Adipocyte (in vitro differentiated cells): Measurements from ENCODE around the gene CD55.

ENCODE experiments used
- DNase-seq: peaks from one replicate; pipeline ENCODE4 v3.0.0-alpha.2; 2015; ENCODE audit warnings: low read depth
- H3K27me3 ChIP-seq: replicated peaks from 2 replicates; pipeline ENCODE4 v1.7.0; 2013; ENCODE audit warnings: mild to moderate bottlenecking, low read length, moderate library complexity; ENCODE audit not compliant: control insufficient read depth, insufficient read depth
- H3K36me3 ChIP-seq: 2 replicates; pipeline ENCODE4 v1.7.0; 2013; ENCODE audit warnings: low read length, mild to moderate bottlenecking, moderate library complexity; ENCODE audit not compliant: control insufficient read depth, insufficient read depth, severe bottlenecking
- H3K4me1 ChIP-seq: 2 replicates; pipeline ENCODE4 v1.7.0; 2013; ENCODE audit warnings: mild to moderate bottlenecking, low read length, moderate library complexity; ENCODE audit not compliant: control insufficient read depth, insufficient read depth
- H3K4me3 ChIP-seq: 2 replicates; pipeline ENCODE4 v1.7.0; 2013; ENCODE audit warnings: mild to moderate bottlenecking, low read length, moderate library complexity
- H3K9ac ChIP-seq: 2 replicates; pipeline ENCODE4 v1.7.0; 2013; ENCODE audit warnings: mild to moderate bottlenecking, low read length, moderate library complexity
- H3K9me3 ChIP-seq: 2 replicates; pipeline ENCODE4 v1.7.0; 2013; ENCODE audit warnings: mild to moderate bottlenecking, low read length, moderate library complexity; ENCODE audit not compliant: control insufficient read depth

The CD55 gene, protein sequence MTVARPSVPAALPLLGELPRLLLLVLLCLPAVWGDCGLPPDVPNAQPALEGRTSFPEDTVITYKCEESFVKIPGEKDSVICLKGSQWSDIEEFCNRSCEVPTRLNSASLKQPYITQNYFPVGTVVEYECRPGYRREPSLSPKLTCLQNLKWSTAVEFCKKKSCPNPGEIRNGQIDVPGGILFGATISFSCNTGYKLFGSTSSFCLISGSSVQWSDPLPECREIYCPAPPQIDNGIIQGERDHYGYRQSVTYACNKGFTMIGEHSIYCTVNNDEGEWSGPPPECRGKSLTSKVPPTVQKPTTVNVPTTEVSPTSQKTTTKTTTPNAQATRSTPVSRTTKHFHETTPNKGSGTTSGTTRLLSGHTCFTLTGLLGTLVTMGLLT

GRCh38 chr1:207321079-207321789 lies at the start of gene CD55:
Gene CD55, plus strand, starts transcription at chr1:207321678. Its CDS starts 88 bp downstream, at chr1:207321766.
- DNase-seq, result peak; percentile 94
- peak within 1 kb of the TSS; percentile 96 for H3K9ac ChIP-seq
- H3K36me3 ChIP-seq, result peaks cover 23% of the 10 kb centered on the region
- peaks cover 14% of the 10 kb centered on the region for H3K4me1 ChIP-seq
- H3K9me3 ChIP-seq, result no peaks in the 10 kb centered on the region
- no peaks in the 10 kb centered on the region for H3K27me3 ChIP-seq
- peak within 1 kb of the TSS; percentile 99 for H3K4me3 ChIP-seq

DNA sequence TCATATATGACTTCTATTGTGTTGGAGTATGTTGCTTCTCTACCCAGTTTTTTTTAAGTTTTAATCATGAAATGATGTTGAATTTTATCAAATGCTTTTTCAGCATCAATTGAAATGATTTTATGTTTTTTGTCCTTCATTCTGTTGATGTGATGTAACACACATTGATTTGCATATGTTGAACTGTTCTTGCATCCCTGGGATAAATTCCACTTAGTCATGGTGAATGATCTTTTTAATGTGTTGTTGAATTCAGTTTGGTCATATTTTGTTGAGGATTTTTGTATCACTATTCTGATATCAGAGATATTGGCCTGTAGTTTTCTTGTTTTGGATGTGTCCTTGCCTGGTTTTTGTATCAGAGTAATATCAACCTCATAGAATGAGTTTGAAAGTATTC lies 46.6 kb upstream of the CD55 start:
- no peak for DNase-seq
- Histone ChIP-seq H3K27me3 (no peaks in the 10 kb centered on the region), H3K9ac (no peak overlapping the region), H3K9me3 (peaks cover 10% of the 10 kb centered on the region), H3K4me3 (no peak overlapping the region), H3K4me1 (no peaks in the 10 kb centered on the region), H3K36me3 (no peaks in the 10 kb centered on the region)

- Histone ChIP-seq H3K9me3 (peaks cover 10% of the 10 kb centered on the region), H3K9ac (no peak overlapping the region), H3K4me3 (no peak overlapping the region), H3K27me3 (no peaks in the 10 kb centered on the region), H3K4me1 (no peaks in the 10 kb centered on the region), H3K36me3 (no peaks in the 10 kb centered on the region)
- no peak for DNase-seq
Measured at GRCh38 chr1:207276465-207276864, 45.0 kb upstream of the CD55 start.

DNA sequence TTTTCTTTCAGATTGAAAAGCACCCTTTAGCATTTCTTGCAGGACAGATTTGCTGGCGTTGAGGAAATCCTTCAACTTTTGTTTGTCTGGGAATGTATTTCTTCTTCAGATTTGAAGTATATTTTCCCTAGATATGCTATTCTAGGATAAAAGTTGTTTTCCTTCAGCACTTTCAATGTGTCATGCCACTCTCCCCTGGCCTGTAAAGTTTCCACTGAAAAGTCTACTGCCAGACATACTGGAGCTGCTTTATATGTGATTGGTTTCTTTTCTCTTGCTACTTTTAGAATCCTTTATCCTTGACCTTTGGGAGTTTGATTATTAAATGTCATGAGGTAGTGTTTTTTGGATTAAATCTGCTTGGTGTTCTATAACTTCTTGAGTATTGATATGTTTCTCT lies 44.2 kb upstream of the CD55 start:
- no peak overlapping the region for H3K4me3 ChIP-seq
- no peaks in the 10 kb centered on the region for H3K27me3 ChIP-seq
- DNase-seq, result no peak
- H3K36me3 ChIP-seq, result no peaks in the 10 kb centered on the region
- H3K9ac ChIP-seq, result no peak overlapping the region
- H3K9me3 ChIP-seq, result peaks cover 8% of the 10 kb centered on the region
- H3K4me1 ChIP-seq, result no peaks in the 10 kb centered on the region

DNA sequence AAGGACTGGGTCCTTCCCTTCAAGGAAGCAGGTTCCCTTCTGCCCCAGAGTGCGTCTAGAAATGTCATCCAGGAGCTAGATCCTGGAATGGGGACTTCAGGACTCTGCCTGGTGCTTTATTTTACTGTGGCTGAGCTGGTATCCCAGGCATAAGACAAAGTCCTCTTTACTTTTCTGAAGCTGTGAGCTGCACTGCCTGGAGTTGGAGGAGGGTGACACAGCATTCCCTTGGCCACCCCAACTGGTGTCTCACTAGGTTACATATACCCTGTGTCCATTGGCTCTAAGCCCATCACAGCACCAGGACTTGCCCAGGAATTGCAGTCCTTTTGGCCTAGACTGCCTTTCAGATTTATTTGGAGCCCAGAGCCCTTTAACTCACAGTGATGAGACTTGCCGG lies 41.8 kb upstream of the CD55 start:
- H3K27me3 ChIP-seq, result no peaks in the 10 kb centered on the region
- no peaks in the 10 kb centered on the region for H3K9me3 ChIP-seq
- H3K36me3 ChIP-seq, result no peaks in the 10 kb centered on the region
- no peak overlapping the region for H3K9ac ChIP-seq
- DNase-seq, result no peak
- H3K4me1 ChIP-seq, result no peaks in the 10 kb centered on the region
- no peak overlapping the region for H3K4me3 ChIP-seq

DNA sequence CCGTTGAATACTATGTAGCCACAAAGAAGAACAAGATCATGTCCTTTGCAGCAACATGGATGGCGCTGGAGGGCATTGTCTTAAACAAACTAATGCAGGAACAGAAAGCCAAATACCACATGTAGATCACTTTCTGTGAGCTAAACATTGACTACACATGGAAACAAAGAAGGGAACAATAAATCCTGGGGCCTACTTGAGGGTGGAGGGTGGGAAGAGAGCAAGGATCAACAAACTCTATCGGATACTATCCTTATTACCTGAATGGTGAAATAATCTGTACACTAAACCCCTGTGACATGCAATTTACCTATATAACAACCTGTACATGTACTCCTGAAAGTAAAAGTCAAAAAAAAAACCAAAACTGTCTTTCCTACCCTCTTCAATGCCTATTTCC lies 40.8 kb upstream of the CD55 start:
- Histone ChIP-seq H3K4me1 (no peaks in the 10 kb centered on the region), H3K9me3 (no peaks in the 10 kb centered on the region), H3K9ac (no peak overlapping the region), H3K27me3 (no peaks in the 10 kb centered on the region), H3K4me3 (no peak overlapping the region), H3K36me3 (no peaks in the 10 kb centered on the region)
- DNase-seq, result no peak

- DNase-seq, result peak; percentile 1
- H3K9ac ChIP-seq, result no peak overlapping the region
- no peaks in the 10 kb centered on the region for H3K36me3 ChIP-seq
- no peaks in the 10 kb centered on the region for H3K9me3 ChIP-seq
- no peak overlapping the region for H3K4me3 ChIP-seq
- H3K4me1 ChIP-seq, result peaks cover 2% of the 10 kb centered on the region
- H3K27me3 ChIP-seq, result no peaks in the 10 kb centered on the region
Measured at GRCh38 chr1:207282058-207282457, 39.4 kb upstream of the CD55 start.

DNA sequence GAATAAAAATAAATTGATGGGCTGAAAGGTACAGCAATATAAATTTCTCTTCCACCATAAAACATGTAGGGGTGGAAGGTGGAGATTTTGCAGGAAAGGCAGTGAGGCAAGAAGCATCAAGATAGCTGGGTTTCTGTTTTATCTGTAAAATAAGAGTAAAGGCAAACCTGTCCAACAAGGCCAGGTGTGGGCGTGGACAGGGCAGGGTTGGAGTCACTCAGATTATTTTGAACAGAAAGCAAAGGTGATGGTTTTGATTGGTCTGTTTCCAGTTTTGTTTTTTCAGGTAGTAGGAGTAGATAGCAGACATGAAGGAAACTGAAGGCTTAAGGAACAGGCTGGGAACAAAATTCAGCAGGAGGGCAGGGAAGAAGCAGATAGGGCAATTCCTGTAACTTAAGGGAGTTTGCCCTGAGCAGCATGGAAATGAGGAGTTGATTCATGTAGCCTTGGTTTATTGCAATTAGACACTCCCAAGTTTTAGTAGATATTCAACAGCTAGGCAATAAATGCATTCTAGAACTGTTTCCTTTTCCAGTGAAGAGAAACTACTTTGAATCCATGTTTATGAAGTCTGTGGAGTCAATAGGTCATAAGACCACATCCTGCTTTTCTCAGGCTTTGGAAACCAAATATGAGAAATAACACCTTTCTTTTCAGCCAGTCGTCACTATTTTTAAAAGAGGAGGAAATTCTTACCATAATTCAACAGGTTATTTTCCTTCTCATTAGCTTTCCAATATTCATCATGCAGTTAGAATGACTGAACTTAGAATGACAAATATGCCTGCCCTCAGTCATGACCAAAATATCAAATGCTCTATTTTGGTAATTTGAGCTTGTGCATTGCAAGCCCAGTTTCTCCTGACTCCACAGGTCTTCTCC lies 38.7 kb upstream of the CD55 start:
- H3K9me3 ChIP-seq, result no peaks in the 10 kb centered on the region
- no peaks in the 10 kb centered on the region for H3K27me3 ChIP-seq
- H3K36me3 ChIP-seq, result no peaks in the 10 kb centered on the region
- no peak overlapping the region for H3K4me3 ChIP-seq
- DNase-seq, result no peak
- no peak overlapping the region for H3K9ac ChIP-seq
- peaks cover 3% of the 10 kb centered on the region for H3K4me1 ChIP-seq

- no peak for DNase-seq
- Histone ChIP-seq H3K9ac (no peak overlapping the region), H3K9me3 (no peaks in the 10 kb centered on the region), H3K27me3 (no peaks in the 10 kb centered on the region), H3K4me3 (no peak overlapping the region), H3K36me3 (no peaks in the 10 kb centered on the region), H3K4me1 (peaks cover 3% of the 10 kb centered on the region)
Measured at GRCh38 chr1:207283421-207283820, 38.1 kb upstream of the CD55 start.

- Histone ChIP-seq H3K9ac (no peak overlapping the region), H3K4me3 (no peak overlapping the region), H3K27me3 (no peaks in the 10 kb centered on the region), H3K4me1 (peaks cover 3% of the 10 kb centered on the region), H3K36me3 (no peaks in the 10 kb centered on the region), H3K9me3 (no peaks in the 10 kb centered on the region)
- DNase-seq, result no peak
Measured at GRCh38 chr1:207284209-207284897, 37.1 kb upstream of the CD55 start.
